ENCODE results near the gene NCOA6. TPM values are rescaled to one million over a fixed set of nuclear protein-coding genes. Genes with fewer than 3 reads are reported as not detected.

The NCOA6 gene
- total and polyA plus RNA-seq, 2 of the 4 experiments (the other 2 are of a cell fraction) = 3.6 to 13.1 TPM

- no peak for TF ChIP-seq ELK1 (IDR thresholded peaks at IDR 0.05; ENCODE audit: borderline replicate concordance, low read depth, low read length)
- TF ChIP-seq RFX5 (IDR thresholded peaks at IDR 0.05; ENCODE audit: low read depth, low read length) = no peak
Observed at GRCh38 chr20:34797012-34797995, 28.1 kb downstream of the NCOA6 start (continued).

- H4K5ac ChIP-seq (ENCODE audit: low read depth, low read length) = no peak overlapping the region
- intact Hi-C loops (cut with micrococcal nuclease) = no loop called here
- H2BK20ac ChIP-seq (ENCODE audit: low read depth, low read length) = no peak overlapping the region
- H2AK5ac ChIP-seq (ENCODE audit: low read depth, low read length) = no peak overlapping the region
- ATAC-seq (ENCODE audit: low read depth) (no peak), DNase-seq (no peak)
- POLR2A ChIA-PET (ENCODE audit: unreplicated experiment) = no interaction called here
- H3K4me2 ChIP-seq (ENCODE audit: low read depth, low read length) = no peak overlapping the region
- no peak overlapping the region for H3K18ac ChIP-seq (ENCODE audit: low read depth, low read length)
- H3K4ac ChIP-seq (ENCODE audit: low read depth, low read length) = no peak overlapping the region
- BruUV-seq (replicated peaks) = no TSS peak
- no peak overlapping the region for H2BK120ac ChIP-seq (ENCODE audit: low read depth, low read length)
- H2AFZ ChIP-seq (replicated peaks; ENCODE audit: low read length, poor library complexity) = no peak overlapping the region
- H2AK9ac ChIP-seq (replicated peaks; ENCODE audit: low read depth, low read length, poor library complexity) = no peak overlapping the region
- no peak overlapping the region for H2BK5ac ChIP-seq (ENCODE audit: low read depth, low read length, poor library complexity, severe bottlenecking)
- H3K9ac ChIP-seq (ENCODE audit: low read depth, low read length) = no peak overlapping the region
- H3K27me3 ChIP-seq (ENCODE audit: control insufficient read depth, insufficient read depth, low read length) = no peaks in the 10 kb centered on the region
- in situ Hi-C loops (cut with MboI; ENCODE audit: low sequenced_read_pairs) = no loop called here
- peaks cover 27 to 70% of the 10 kb centered on the region in 2 experiments for H3K79me1 ChIP-seq (ENCODE audit: low read depth in 1 of 2, low read length in 2 of 2)
- H4K8ac ChIP-seq (ENCODE audit: low read depth in 2 of 2, low read length in 2 of 2) = no peak overlapping the region
- H3K4me1 ChIP-seq (ENCODE audit: control insufficient read depth, insufficient read depth, low read length) = peaks cover 13% of the 10 kb centered on the region
- H3K36me3 ChIP-seq (ENCODE audit: control insufficient read depth, insufficient read depth, low read length) = peaks cover 4% of the 10 kb centered on the region
- H2BK15ac ChIP-seq (ENCODE audit: low read depth, low read length) = no peak overlapping the region
- no peak overlapping the region for H3K4me3 ChIP-seq (ENCODE audit: insufficient read depth, low read depth, low read length)
- H3K9me3 ChIP-seq (ENCODE audit: control insufficient read depth, insufficient read depth, low read length) = peaks cover 3% of the 10 kb centered on the region; the same call in 1 of the 2 replicates
- WGBS, 2 experiments (ENCODE audit: extremely low coverage in 2 of 2, insufficient read length in 1 of 2) = no CpG with 5 or more reads among the region's 2 CpGs
- peaks cover 52% of the 10 kb centered on the region for H4K20me1 ChIP-seq (ENCODE audit: insufficient read depth, low read length)
- dilution Hi-C loops (cut with HindIII; ENCODE audit: low sequenced_read_pairs, unreplicated experiment) = no loop called here
- TF ChIP-seq MXI1 (IDR thresholded peaks at IDR 0.05; ENCODE audit: borderline replicate concordance, low read depth, low read length) (no peak), MAZ (IDR thresholded peaks at IDR 0.05; ENCODE audit: borderline replicate concordance, low read depth, low read length) (no peak), SMC3 (IDR thresholded peaks at IDR 0.05; ENCODE audit: low read depth, low read length) (no peak), CEBPB (IDR thresholded peaks at IDR 0.05; ENCODE audit: low read depth, low read length) (no peak), POLR2A (IDR thresholded peaks at IDR 0.05; ENCODE audit: low read depth, low read length) (no peak), RFX5 (IDR thresholded peaks at IDR 0.05; ENCODE audit: low read depth, low read length) (no peak), FOS (IDR thresholded peaks at IDR 0.05; ENCODE audit: low read depth, low read length) (no peak), NFE2L2 (IDR thresholded peaks at IDR 0.05; ENCODE audit: low read depth, low read length) (no peak)
- no peak overlapping the region for H3K56ac ChIP-seq (ENCODE audit: extremely low read depth, insufficient read depth, low read length)
- H3K27ac ChIP-seq (ENCODE audit: insufficient read depth, low read length) = no peak overlapping the region
- H3K14ac ChIP-seq (replicated peaks; ENCODE audit: low read depth, low read length) = no peak overlapping the region
- no peak overlapping the region for H3K23ac ChIP-seq (ENCODE audit: low read depth, low read length)
- H3K9me1 ChIP-seq (ENCODE audit: insufficient read depth, low read length) = peaks cover 12% of the 10 kb centered on the region
- CTCF ChIA-PET = no interaction called here
- H4K91ac ChIP-seq (ENCODE audit: insufficient read depth, low read depth, low read length) = no peak overlapping the region
Observed at GRCh38 chr20:34794006-34794585, 31.4 kb downstream of the NCOA6 start.
